ENCODE results near the gene C4orf36.
A peak's percentile ranks its signal among the peaks of the same experiment; 100 is the strongest.

C4orf36 gene, protein sequence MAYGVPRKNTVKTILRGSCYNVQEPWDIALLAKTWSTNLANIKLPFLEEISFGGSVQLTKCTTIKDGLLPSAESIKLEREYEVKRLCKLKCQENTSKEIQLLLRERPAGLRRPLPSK

DNA sequence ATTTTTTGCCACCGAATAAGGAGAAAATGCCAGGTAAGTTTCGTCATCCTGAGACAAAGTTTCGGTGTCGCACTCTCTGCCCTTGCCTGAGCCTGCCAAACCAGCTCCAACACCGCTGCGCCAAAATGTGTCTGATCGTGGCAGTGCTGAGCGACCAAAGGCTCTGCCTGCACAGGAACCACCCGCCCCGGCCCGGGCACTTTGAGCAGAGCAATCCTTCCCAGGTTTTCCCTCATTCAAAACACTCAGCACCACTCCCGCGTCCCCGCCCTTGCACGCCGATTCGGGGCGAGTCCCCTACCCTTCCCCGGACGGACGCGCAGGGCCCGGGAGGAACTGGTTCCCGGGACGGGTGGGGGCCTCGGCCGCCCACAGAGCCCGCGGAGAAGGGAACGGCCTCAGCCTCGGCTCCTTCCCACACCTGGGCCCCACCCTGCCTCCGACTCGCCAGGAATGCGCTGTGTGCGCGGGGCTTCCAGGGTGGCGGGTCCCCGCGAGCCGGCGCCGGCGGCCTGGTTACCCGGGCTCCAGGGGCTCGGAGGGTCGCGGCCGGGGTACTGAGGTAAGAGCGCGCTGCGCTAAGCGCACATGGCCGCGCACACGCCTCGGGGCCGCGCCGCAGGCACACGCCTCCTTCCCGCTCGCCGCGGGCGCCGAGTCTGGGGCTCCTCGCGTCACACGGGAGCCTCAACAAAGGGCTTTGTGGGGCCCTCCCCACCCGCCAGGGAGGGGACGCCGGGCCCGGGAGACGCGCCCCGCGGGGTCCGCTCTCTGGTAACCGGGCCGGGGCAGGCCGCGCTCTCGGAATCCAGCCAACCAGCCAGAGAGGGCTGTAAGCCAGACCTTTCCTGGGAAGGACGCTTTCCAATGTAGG is at the start of gene C4orf36:
C4orf36 (minus strand) TSS at position 661 of the 874 bp plus-strand sequence. CDS start 902 bp downstream, outside the sequence.
- H3K9ac ChIP-seq (ENCODE audit: low read depth, low read length), result peak within 1 kb of the TSS; percentile 86
- peak within 1 kb of the TSS; percentile 87 for H3K27ac ChIP-seq (ENCODE audit: low read depth, low read length)
- no peaks in the 10 kb centered on the region for H3K36me3 ChIP-seq (ENCODE audit: control insufficient read depth, insufficient read depth, low read length)
- peaks cover 17% of the 10 kb centered on the region for H3K4me1 ChIP-seq (ENCODE audit: control insufficient read depth, insufficient read depth, low read length)
- peaks cover 14% of the 10 kb centered on the region for H3K27me3 ChIP-seq (ENCODE audit: control insufficient read depth, insufficient read depth, low read length)
- peak within 1 kb of the TSS; percentile 77 for H3K4me3 ChIP-seq (ENCODE audit: low read depth, low read length)
- H3K9me3 ChIP-seq (ENCODE audit: control insufficient read depth, insufficient read depth, low read length), result no peaks in the 10 kb centered on the region

DNA sequence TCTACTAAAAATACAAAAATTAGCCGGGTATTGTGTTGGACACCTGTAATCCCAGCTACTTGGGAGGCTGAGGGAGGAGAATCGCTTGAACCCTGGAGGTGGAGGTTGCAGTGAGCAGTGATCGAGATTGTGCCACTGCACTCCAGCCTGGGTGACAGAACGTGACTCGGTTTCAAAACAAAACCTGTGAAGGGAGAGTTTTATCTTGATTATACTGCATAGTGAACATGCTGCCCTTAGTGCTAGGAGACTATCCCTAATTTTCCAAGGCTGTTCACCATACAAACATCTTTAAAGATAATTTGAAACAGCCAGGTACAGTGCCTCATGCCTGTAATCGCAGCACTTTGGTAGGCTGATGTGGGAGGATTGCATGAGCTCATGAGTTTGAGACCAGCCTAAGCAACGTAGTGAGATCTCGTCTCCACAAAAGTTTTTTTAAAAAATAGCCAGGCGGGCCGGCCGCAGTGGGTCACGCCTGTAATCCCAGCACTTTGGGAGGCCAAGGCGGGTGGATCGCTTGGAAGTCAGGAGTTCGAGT is 48.8 kb upstream of the C4orf36 start:
- H3K4me1 ChIP-seq (ENCODE audit: control insufficient read depth, insufficient read depth, low read length), result peaks cover 38% of the 10 kb centered on the region
- no peak overlapping the region for H3K4me3 ChIP-seq (ENCODE audit: low read depth, low read length)
- H3K27ac ChIP-seq (ENCODE audit: low read depth, low read length), result no peak overlapping the region
- H3K9ac ChIP-seq (ENCODE audit: low read depth, low read length), result no peak overlapping the region
- H3K36me3 ChIP-seq (ENCODE audit: control insufficient read depth, insufficient read depth, low read length), result no peaks in the 10 kb centered on the region
- H3K27me3 ChIP-seq (ENCODE audit: control insufficient read depth, insufficient read depth, low read length), result no peaks in the 10 kb centered on the region
- H3K9me3 ChIP-seq (ENCODE audit: control insufficient read depth, insufficient read depth, low read length), result no peaks in the 10 kb centered on the region

GRCh38 chr4:86939729-86940575 is 47.7 kb upstream of the C4orf36 start:
- Histone ChIP-seq H3K4me1 (ENCODE audit: control insufficient read depth, insufficient read depth, low read length) (peaks cover 29% of the 10 kb centered on the region), H3K9ac (ENCODE audit: low read depth, low read length) (no peak overlapping the region), H3K36me3 (ENCODE audit: control insufficient read depth, insufficient read depth, low read length) (no peaks in the 10 kb centered on the region), H3K4me3 (ENCODE audit: low read depth, low read length) (no peak overlapping the region), H3K9me3 (ENCODE audit: control insufficient read depth, insufficient read depth, low read length) (no peaks in the 10 kb centered on the region), H3K27me3 (ENCODE audit: control insufficient read depth, insufficient read depth, low read length) (no peaks in the 10 kb centered on the region), H3K27ac (ENCODE audit: low read depth, low read length) (peak overlapping the region; percentile 2)

DNA sequence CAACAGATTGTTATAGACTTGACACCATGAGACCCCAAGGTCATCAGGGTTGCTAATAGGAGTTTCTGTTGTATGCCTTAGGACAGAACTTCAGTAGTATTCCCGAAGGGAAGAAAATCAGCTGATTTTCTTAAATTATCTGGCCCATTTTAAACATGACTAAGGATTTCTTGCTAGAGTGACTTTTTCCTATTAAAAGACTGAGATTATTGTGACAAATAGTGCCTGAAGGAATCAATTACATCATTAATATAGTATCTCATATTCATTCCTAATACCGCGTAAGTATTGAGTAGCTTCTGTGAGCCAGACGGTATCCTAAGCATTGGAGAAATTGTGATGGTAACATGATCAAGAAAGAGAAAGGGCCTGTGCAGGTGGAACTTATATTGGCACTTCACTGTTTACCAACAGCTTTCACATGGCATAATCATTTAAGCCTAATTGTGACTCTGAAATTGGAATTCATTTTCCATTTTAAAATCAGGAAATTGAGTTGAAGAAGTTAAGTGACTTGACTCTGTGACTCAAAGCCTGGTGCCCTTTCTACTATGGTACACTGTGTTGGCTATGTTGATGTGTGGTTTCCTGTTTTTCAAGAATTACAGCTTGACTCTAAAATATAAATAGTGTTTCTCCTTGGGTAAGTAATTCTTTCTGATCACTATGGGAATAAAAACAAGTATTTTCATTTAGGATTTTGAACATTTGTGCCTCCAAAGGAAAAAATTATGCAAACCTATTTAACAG is 46.7 kb upstream of the C4orf36 start:
- no peak overlapping the region for H3K9ac ChIP-seq (ENCODE audit: low read depth, low read length)
- H3K9me3 ChIP-seq (ENCODE audit: control insufficient read depth, insufficient read depth, low read length), result no peaks in the 10 kb centered on the region
- H3K36me3 ChIP-seq (ENCODE audit: control insufficient read depth, insufficient read depth, low read length), result no peaks in the 10 kb centered on the region
- peak overlapping the region; percentile 16; the same call in 1 of the 2 replicates for H3K4me3 ChIP-seq (ENCODE audit: low read depth, low read length)
- H3K27ac ChIP-seq (ENCODE audit: low read depth, low read length), result peak overlapping the region; percentile 2
- no peaks in the 10 kb centered on the region for H3K27me3 ChIP-seq (ENCODE audit: control insufficient read depth, insufficient read depth, low read length)
- H3K4me1 ChIP-seq (ENCODE audit: control insufficient read depth, insufficient read depth, low read length), result peaks cover 25% of the 10 kb centered on the region

GRCh38 chr4:86935853-86936733 is 43.9 kb upstream of the C4orf36 start:
- Histone ChIP-seq H3K9ac (ENCODE audit: low read depth, low read length) (peak overlapping the region; percentile 90), H3K27me3 (ENCODE audit: control insufficient read depth, insufficient read depth, low read length) (no peaks in the 10 kb centered on the region), H3K9me3 (ENCODE audit: control insufficient read depth, insufficient read depth, low read length) (no peaks in the 10 kb centered on the region), H3K4me1 (ENCODE audit: control insufficient read depth, insufficient read depth, low read length) (peaks cover 32% of the 10 kb centered on the region), H3K36me3 (ENCODE audit: control insufficient read depth, insufficient read depth, low read length) (no peaks in the 10 kb centered on the region; the same call in 1 of the 2 replicates), H3K27ac (ENCODE audit: low read depth, low read length) (peak overlapping the region; percentile 91), H3K4me3 (ENCODE audit: low read depth, low read length) (peak overlapping the region; percentile 98)

DNA sequence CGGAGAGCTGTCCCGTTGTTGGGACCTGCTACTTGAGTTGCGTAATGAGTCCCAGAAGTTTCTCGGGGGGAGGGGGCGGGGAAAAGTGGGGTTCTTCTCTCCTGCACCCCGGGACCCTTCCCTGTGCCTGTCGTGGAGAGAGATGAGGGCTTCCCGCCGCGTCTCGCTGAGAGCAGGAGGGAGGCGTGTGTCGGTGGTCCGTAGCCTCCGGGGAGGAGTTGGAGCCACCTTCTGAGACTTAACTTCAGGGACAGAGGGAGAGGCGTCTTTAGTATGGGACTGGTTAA is 43.3 kb upstream of the C4orf36 start:
- Histone ChIP-seq H3K4me3 (ENCODE audit: low read depth, low read length) (peak overlapping the region; percentile 98), H3K36me3 (ENCODE audit: control insufficient read depth, insufficient read depth, low read length) (peaks cover 2% of the 10 kb centered on the region), H3K4me1 (ENCODE audit: control insufficient read depth, insufficient read depth, low read length) (peaks cover 32% of the 10 kb centered on the region), H3K27ac (ENCODE audit: low read depth, low read length) (peak overlapping the region; percentile 91), H3K9me3 (ENCODE audit: control insufficient read depth, insufficient read depth, low read length) (no peaks in the 10 kb centered on the region), H3K27me3 (ENCODE audit: control insufficient read depth, insufficient read depth, low read length) (no peaks in the 10 kb centered on the region), H3K9ac (ENCODE audit: low read depth, low read length) (peak overlapping the region; percentile 90)

DNA sequence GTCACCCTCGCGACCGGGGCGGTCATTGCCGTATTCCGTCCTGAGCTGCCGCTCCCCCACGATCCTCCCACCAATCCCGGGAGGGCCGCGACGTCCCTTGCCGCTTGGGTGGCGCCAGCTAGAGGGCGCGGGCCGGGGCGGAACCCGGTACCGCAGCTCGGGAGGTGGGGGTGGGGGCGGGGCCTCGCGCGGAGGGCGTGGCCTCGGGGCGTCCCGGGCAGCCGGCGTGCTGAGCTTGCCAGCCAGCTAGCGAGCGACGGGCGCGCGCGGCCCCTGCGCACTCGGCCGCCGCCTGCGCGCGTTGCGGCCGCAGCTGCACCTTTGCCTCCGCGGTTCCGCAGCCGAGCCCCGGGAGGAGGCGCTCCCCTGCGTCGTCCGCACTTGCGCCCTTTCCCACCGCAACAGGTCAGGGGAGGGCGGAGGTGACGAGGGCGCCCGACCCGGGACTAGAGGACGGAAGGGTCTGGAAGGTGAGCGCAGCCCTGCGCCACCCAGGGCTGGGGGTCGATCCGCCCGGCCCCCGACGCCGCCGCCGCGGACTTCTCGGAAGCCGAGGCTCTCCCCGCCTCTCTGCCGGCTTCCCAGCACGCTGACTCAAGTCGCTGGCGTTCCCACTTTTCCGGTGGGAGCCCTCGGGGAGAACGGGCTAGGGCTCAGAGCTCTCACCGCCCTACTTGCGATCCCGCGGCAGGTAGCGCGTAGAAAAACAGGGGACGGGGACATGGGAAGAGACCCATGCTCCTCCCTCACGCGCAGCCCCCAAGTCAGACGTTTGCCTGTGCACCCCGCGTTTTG is 42.7 kb upstream of the C4orf36 start, which contains the start of gene AFF1:
AFF1 (plus strand) TSS at position 241 of the 795 bp plus-strand sequence. CDS start 13,523 bp downstream, outside the sequence.
- H3K4me3 ChIP-seq (ENCODE audit: low read depth, low read length), result peak within 1 kb of the TSS; percentile 98
- peaks cover 29% of the 10 kb centered on the region for H3K4me1 ChIP-seq (ENCODE audit: control insufficient read depth, insufficient read depth, low read length)
- no peaks in the 10 kb centered on the region for H3K9me3 ChIP-seq (ENCODE audit: control insufficient read depth, insufficient read depth, low read length)
- peaks cover 8% of the 10 kb centered on the region for H3K36me3 ChIP-seq (ENCODE audit: control insufficient read depth, insufficient read depth, low read length)
- H3K9ac ChIP-seq (ENCODE audit: low read depth, low read length), result peak within 1 kb of the TSS; percentile 90
- no peaks in the 10 kb centered on the region for H3K27me3 ChIP-seq (ENCODE audit: control insufficient read depth, insufficient read depth, low read length)
- H3K27ac ChIP-seq (ENCODE audit: low read depth, low read length), result peak within 1 kb of the TSS; percentile 91

DNA sequence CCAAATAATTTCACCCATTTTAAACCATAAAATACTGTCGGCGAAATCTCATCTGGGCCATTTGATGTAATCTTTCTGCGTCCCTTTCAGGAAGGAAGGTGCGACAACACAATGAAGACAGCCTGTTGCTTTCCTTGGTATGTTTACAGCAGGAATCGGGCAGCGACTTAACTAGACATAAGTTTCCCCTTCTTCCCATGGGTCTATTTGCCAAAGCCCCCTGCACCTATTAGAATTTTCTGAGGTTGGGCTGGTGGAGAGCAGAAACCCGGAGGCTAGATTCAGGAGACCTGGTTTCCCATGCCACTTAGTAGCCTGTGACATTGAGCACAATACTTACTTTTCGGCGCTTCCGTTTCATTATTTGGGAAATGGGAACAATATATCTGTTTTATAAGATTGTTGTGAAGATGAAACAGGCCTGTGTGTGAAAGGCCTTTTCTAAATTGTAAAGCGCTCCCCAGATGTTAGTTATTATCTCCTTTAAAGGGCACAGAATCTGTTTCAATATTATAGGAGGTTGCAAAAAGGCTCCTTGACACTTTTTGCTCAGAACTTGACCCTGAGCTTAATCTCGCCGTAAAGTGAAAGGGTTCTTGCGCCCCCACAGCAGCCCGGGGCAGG is 42.0 kb upstream of the C4orf36 start:
- Histone ChIP-seq H3K9me3 (ENCODE audit: control insufficient read depth, insufficient read depth, low read length) (no peaks in the 10 kb centered on the region), H3K27ac (ENCODE audit: low read depth, low read length) (peak overlapping the region; percentile 91), H3K4me1 (ENCODE audit: control insufficient read depth, insufficient read depth, low read length) (peaks cover 22% of the 10 kb centered on the region), H3K9ac (ENCODE audit: low read depth, low read length) (peak overlapping the region; percentile 53; the same call in 1 of the 2 replicates), H3K4me3 (ENCODE audit: low read depth, low read length) (peak overlapping the region; percentile 74), H3K27me3 (ENCODE audit: control insufficient read depth, insufficient read depth, low read length) (no peaks in the 10 kb centered on the region), H3K36me3 (ENCODE audit: control insufficient read depth, insufficient read depth, low read length) (peaks cover 8% of the 10 kb centered on the region)

Data from HUES48 (cell line).